ENCODE data around the gene TTLL9. TPM values are rescaled to one million over a fixed set of nuclear protein-coding genes. Genes with fewer than 3 reads are reported as not detected.
A peak's percentile ranks its signal among the peaks of the same experiment; 100 is the strongest.

Gene TTLL9
- total RNA-seq, 2 donors from 2014 or later, result not detected

DNA sequence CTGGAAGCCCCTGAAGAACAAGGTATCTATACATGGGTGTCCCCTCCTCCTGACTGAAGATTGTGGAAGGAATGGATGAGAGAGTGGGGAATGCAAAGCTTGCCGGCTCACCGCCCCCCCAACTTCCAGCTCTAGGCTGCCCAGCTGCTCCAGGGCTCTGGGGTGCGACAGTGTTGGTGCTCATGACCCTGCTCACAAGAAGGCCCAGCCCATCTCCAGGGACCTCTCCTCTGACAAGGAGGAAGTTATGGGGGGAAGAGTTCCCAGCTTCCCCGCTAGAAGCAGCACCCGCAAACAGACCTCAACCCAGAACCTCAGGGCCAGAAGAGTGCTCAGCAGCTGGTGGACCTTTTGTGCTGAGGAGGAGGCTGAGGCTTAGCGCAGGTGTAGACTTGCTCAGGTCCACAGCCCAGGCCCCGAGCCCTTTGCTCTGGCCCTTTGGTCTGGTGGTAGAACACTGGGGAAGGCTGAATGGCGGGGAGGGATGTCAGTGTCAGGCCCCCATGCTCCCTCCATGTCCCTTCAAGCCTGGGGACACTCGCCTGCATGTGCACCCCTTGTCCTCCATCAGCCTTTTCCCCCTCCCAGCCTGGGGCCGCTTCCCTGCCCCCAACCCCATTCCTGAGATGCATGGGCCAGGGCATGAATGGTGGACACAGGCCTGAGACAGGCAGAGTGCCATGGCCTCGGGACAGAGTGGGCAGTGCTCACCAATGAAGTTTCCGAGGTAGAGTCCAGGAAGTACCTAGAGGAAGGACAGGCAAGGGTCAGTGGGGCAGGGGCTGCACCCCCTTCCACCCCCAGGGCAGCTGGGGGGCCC lies 1.4 kb upstream of the TTLL9 start:
- H3K9ac ChIP-seq (ENCODE audit: low read depth in 2 of 2, low read length in 2 of 2), result no peak overlapping the region
- no peak for DNase-seq
- H3K27ac ChIP-seq, result no peak overlapping the region
- no peaks in the 10 kb centered on the region for H3K9me3 ChIP-seq
- TF ChIP-seq, protein P1, sequence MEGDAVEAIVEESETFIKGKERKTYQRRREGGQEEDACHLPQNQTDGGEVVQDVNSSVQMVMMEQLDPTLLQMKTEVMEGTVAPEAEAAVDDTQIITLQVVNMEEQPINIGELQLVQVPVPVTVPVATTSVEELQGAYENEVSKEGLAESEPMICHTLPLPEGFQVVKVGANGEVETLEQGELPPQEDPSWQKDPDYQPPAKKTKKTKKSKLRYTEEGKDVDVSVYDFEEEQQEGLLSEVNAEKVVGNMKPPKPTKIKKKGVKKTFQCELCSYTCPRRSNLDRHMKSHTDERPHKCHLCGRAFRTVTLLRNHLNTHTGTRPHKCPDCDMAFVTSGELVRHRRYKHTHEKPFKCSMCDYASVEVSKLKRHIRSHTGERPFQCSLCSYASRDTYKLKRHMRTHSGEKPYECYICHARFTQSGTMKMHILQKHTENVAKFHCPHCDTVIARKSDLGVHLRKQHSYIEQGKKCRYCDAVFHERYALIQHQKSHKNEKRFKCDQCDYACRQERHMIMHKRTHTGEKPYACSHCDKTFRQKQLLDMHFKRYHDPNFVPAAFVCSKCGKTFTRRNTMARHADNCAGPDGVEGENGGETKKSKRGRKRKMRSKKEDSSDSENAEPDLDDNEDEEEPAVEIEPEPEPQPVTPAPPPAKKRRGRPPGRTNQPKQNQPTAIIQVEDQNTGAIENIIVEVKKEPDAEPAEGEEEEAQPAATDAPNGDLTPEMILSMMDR (IDR thresholded peaks at IDR 0.05), result no peak
- intact Hi-C loops (cut with DNase I), result no loop called here
- H3K27me3 ChIP-seq, result peaks cover 20% of the 10 kb centered on the region
- H3K4me3 ChIP-seq, result no peak overlapping the region
- H3K4me1 ChIP-seq, result no peaks in the 10 kb centered on the region
- no peaks in the 10 kb centered on the region for H3K36me3 ChIP-seq

DNA sequence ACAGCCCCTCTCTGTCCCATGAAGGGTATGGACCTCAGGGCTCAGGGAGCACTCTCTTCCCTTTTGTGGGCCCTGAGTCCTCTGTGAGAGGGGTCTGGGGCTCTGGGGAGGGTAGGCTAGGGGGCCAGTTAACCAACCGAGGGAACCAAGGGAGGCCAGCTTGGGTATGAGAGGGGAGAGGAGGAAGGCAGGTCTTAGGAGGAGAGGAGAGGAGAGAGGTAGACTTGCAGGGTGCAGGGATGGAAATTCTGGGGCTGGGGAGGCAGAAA lies 827 bp upstream of the TTLL9 start:
- intact Hi-C loops (cut with DNase I), result no loop called here
- Histone ChIP-seq H3K36me3 (no peaks in the 10 kb centered on the region), H3K9ac (ENCODE audit: low read depth in 2 of 2, low read length in 2 of 2) (peak overlapping the region in 1 of 2 donors; percentile 72), H3K9me3 (no peaks in the 10 kb centered on the region), H3K27me3 (peaks cover 20% of the 10 kb centered on the region), H3K27ac (no peak overlapping the region), H3K4me3 (peak overlapping the region; percentile 54), H3K4me1 (no peaks in the 10 kb centered on the region)
- DNase-seq, result no peak
- TF ChIP-seq, protein P1 (IDR thresholded peaks at IDR 0.05), result no peak

DNA sequence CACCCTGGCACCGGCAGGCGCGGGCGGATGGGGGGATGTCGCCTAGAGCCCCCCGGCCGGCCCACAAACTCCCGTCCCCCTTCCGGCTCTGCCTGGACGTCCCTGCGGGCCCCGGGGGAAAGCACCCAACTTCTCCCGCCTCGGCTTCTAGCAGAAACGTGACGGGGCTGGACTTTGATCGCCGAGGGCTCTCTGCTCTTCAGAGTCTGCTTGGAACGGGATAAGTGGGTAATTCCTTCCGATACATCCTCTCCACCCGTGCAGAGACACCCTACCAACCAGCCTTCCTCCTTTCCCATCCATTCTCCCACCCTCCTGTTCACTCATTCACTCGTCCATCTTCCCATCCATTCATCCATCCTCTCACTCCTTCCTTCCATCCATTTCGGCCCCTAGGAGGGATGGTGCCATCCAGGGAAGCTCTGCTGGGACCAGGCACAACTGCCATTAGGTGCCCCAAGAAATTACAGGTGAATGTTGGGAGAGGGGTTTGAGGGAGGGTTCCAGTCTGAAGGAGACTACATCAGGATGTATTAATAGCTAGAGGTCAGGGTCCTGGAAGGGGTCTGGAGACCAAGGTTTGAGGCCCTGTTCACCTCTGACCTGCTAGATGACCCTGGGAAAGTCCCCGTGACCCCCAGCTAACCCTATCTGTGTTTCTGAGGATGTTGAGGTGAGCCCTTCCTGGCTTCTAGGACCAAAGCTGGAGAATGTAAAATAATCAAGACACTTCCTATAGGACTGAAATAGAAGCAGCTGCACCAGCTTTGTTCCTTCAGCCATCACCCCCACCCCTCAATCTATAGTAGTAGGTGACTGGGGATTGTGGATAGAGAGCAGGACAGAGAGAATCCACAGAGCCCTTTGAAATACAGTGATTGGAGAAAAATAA lies 538 bp downstream of the TTLL9 start:
- TF ChIP-seq, protein P1 (IDR thresholded peaks at IDR 0.05), result no peak
- intact Hi-C loops (cut with DNase I), result no loop called here
- no peak for DNase-seq
- Histone ChIP-seq H3K27ac (no peak overlapping the region), H3K36me3 (no peaks in the 10 kb centered on the region), H3K4me3 (peak overlapping the region; percentile 54), H3K27me3 (peaks cover 20% of the 10 kb centered on the region), H3K4me1 (no peaks in the 10 kb centered on the region), H3K9ac (ENCODE audit: low read depth in 2 of 2, low read length in 2 of 2) (peak overlapping the region; percentile 68 to 72), H3K9me3 (no peaks in the 10 kb centered on the region)

DNA sequence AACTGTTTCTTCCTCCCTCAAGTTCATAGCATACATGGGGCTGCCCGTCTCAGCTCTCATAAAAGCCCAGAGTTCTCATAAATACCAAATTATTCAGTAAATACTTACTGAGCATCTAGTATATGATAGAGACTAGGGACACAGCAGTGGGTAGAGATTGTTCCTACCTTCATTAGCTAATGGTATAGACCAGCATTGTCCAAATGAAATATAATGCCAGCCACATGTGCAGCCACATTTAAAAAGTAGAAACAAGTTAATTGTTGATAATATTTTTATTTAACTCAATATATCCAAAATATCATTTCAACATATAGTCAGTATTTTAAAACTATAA lies 1.2 kb downstream of the TTLL9 start:
- Histone ChIP-seq H3K9me3 (no peaks in the 10 kb centered on the region), H3K9ac (ENCODE audit: low read depth in 2 of 2, low read length in 2 of 2) (no peak overlapping the region), H3K36me3 (no peaks in the 10 kb centered on the region), H3K27me3 (peaks cover 20% of the 10 kb centered on the region), H3K4me3 (no peak overlapping the region), H3K27ac (no peak overlapping the region), H3K4me1 (no peaks in the 10 kb centered on the region)
- no peak for DNase-seq
- TF ChIP-seq, protein P1 (IDR thresholded peaks at IDR 0.05), result no peak
- intact Hi-C loops (cut with DNase I), result no loop called here

DNA sequence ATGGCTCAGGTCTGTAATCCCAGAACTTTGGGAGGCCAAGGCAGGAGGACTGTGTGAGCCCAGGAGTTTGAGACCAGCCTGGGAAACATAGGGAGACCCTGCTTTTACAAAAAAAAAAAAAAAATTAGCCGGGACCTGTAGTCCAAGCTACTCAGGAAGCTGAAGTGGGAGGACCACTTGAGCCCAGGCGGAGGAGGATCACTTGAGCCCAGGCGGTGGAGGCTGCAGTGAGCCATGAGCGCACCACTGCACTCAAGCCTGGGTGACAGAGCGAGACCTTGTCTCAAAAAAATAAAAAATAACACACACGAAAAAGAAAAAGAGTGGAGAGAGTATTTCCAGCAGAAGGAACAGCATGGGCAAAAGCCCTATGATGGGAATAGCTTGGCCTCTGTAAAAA lies 2.0 kb downstream of the TTLL9 start:
- H3K36me3 ChIP-seq, result no peaks in the 10 kb centered on the region
- intact Hi-C loops (cut with DNase I), result no loop called here
- no peak overlapping the region for H3K27ac ChIP-seq
- no peak overlapping the region for H3K9ac ChIP-seq (ENCODE audit: low read depth in 2 of 2, low read length in 2 of 2)
- no peaks in the 10 kb centered on the region for H3K9me3 ChIP-seq
- peaks cover 20% of the 10 kb centered on the region for H3K27me3 ChIP-seq
- H3K4me1 ChIP-seq, result no peaks in the 10 kb centered on the region
- no peak overlapping the region for H3K4me3 ChIP-seq
- no peak for DNase-seq
- TF ChIP-seq, protein P1 (IDR thresholded peaks at IDR 0.05), result no peak
